HUES48 (cell line): ENCODE data around the gene SETDB2.

ENCODE experiments used
- H3K27ac ChIP-seq: one replicate; pipeline ENCODE4 v1.7.0; 2013; ENCODE audit warnings: low read depth, low read length, inconsistent platforms
- H3K27me3 ChIP-seq: 2 replicates; pipeline ENCODE4 v1.6.1; 2013; ENCODE audit warnings: mild to moderate bottlenecking, low read length; ENCODE audit not compliant: control insufficient read depth, insufficient read depth
- H3K36me3 ChIP-seq: 2 replicates; pipeline ENCODE4 v1.6.1; 2013; ENCODE audit warnings: low read length; ENCODE audit not compliant: control insufficient read depth, insufficient read depth
- H3K4me1 ChIP-seq: 2 replicates; pipeline ENCODE4 v1.6.1; 2013; ENCODE audit warnings: mild to moderate bottlenecking, low read length; ENCODE audit not compliant: control insufficient read depth, insufficient read depth
- H3K4me3 ChIP-seq: 2 replicates; pipeline ENCODE4 v1.5.1; 2013; ENCODE audit warnings: mild to moderate bottlenecking, low read depth, low read length
- H3K9ac ChIP-seq: 2 replicates; pipeline ENCODE4 v1.6.1; 2013; ENCODE audit warnings: mild to moderate bottlenecking, low read depth, low read length, moderate library complexity
- H3K9me3 ChIP-seq: 2 replicates; pipeline ENCODE4 v1.6.1; 2013; ENCODE audit warnings: low read length; ENCODE audit not compliant: control insufficient read depth, insufficient read depth

Gene SETDB2

GRCh38 chr13:49512578-49512977 lies 68.5 kb downstream of the SETDB2 start:
- Histone ChIP-seq H3K9me3 (no peaks in the 10 kb centered on the region), H3K4me1 (0 out of 2 replicates have a peak, but pooled peaks cover 3% of the 10 kb centered on the region), H3K27ac (no peak overlapping the region), H3K27me3 (no peaks in the 10 kb centered on the region), H3K9ac (no peak overlapping the region), H3K36me3 (no peaks in the 10 kb centered on the region), H3K4me3 (no peak overlapping the region)

- no peaks in the 10 kb centered on the region for H3K9me3 ChIP-seq
- H3K4me3 ChIP-seq = no peak overlapping the region
- H3K36me3 ChIP-seq = no peaks in the 10 kb centered on the region
- H3K9ac ChIP-seq = no peak overlapping the region
- no peaks in the 10 kb centered on the region for H3K27me3 ChIP-seq
- peaks cover 7% of the 10 kb centered on the region; the same call in 1 of the 2 replicates for H3K4me1 ChIP-seq
- H3K27ac ChIP-seq = no peak overlapping the region
Observed at GRCh38 chr13:49516467-49516866, 72.4 kb downstream of the SETDB2 start.

GRCh38 chr13:49517461-49517860 lies 73.4 kb downstream of the SETDB2 start:
- H3K27me3 ChIP-seq = no peaks in the 10 kb centered on the region
- no peak overlapping the region for H3K9ac ChIP-seq
- H3K27ac ChIP-seq = no peak overlapping the region
- H3K4me3 ChIP-seq = no peak overlapping the region
- no peaks in the 10 kb centered on the region for H3K36me3 ChIP-seq
- H3K4me1 ChIP-seq = peaks cover 7% of the 10 kb centered on the region; the same call in 1 of the 2 replicates
- no peaks in the 10 kb centered on the region for H3K9me3 ChIP-seq

- H3K27me3 ChIP-seq = no peaks in the 10 kb centered on the region
- no peaks in the 10 kb centered on the region for H3K9me3 ChIP-seq
- peaks cover 7% of the 10 kb centered on the region; the same call in 1 of the 2 replicates for H3K4me1 ChIP-seq
- no peak overlapping the region for H3K27ac ChIP-seq
- H3K36me3 ChIP-seq = no peaks in the 10 kb centered on the region
- no peak overlapping the region for H3K4me3 ChIP-seq
- H3K9ac ChIP-seq = no peak overlapping the region
Observed at GRCh38 chr13:49521224-49521623, 77.2 kb downstream of the SETDB2 start.

- no peaks in the 10 kb centered on the region for H3K9me3 ChIP-seq
- H3K4me1 ChIP-seq = no peaks in the 10 kb centered on the region
- no peak overlapping the region for H3K4me3 ChIP-seq
- no peaks in the 10 kb centered on the region for H3K27me3 ChIP-seq
- H3K27ac ChIP-seq = no peak overlapping the region
- H3K9ac ChIP-seq = no peak overlapping the region
- peaks cover 9% of the 10 kb centered on the region; the same call in 1 of the 2 replicates for H3K36me3 ChIP-seq
Observed at GRCh38 chr13:49524740-49525501, 80.8 kb downstream of the SETDB2 start.

- Histone ChIP-seq H3K36me3 (peaks cover 20% of the 10 kb centered on the region), H3K4me1 (no peaks in the 10 kb centered on the region), H3K9me3 (no peaks in the 10 kb centered on the region), H3K9ac (no peak overlapping the region), H3K4me3 (no peak overlapping the region), H3K27me3 (no peaks in the 10 kb centered on the region), H3K27ac (no peak overlapping the region)
Observed at GRCh38 chr13:49527123-49527522, 83.0 kb downstream of the SETDB2 start.

GRCh38 chr13:49528161-49528560 lies 84.1 kb downstream of the SETDB2 start:
- Histone ChIP-seq H3K4me3 (no peak overlapping the region), H3K9ac (no peak overlapping the region), H3K27me3 (no peaks in the 10 kb centered on the region), H3K36me3 (peaks cover 29% of the 10 kb centered on the region), H3K4me1 (no peaks in the 10 kb centered on the region), H3K9me3 (no peaks in the 10 kb centered on the region), H3K27ac (no peak overlapping the region)

GRCh38 chr13:49530457-49530856 lies 86.4 kb downstream of the SETDB2 start:
- Histone ChIP-seq H3K9ac (no peak overlapping the region), H3K36me3 (peaks cover 42% of the 10 kb centered on the region), H3K27me3 (no peaks in the 10 kb centered on the region), H3K4me1 (no peaks in the 10 kb centered on the region), H3K4me3 (no peak overlapping the region), H3K27ac (no peak overlapping the region), H3K9me3 (no peaks in the 10 kb centered on the region)

GRCh38 chr13:49532593-49532992 lies 88.5 kb downstream of the SETDB2 start:
- no peaks in the 10 kb centered on the region for H3K27me3 ChIP-seq
- H3K9ac ChIP-seq = no peak overlapping the region
- no peak overlapping the region for H3K27ac ChIP-seq
- H3K4me3 ChIP-seq = no peak overlapping the region
- no peaks in the 10 kb centered on the region for H3K9me3 ChIP-seq
- H3K4me1 ChIP-seq = no peaks in the 10 kb centered on the region
- H3K36me3 ChIP-seq = peaks cover 42% of the 10 kb centered on the region

- no peaks in the 10 kb centered on the region for H3K27me3 ChIP-seq
- no peaks in the 10 kb centered on the region for H3K4me1 ChIP-seq
- H3K9me3 ChIP-seq = no peaks in the 10 kb centered on the region
- no peak overlapping the region for H3K9ac ChIP-seq
- H3K27ac ChIP-seq = no peak overlapping the region
- H3K4me3 ChIP-seq = no peak overlapping the region
- H3K36me3 ChIP-seq = peaks cover 43% of the 10 kb centered on the region
Observed at GRCh38 chr13:49533011-49533410, 88.9 kb downstream of the SETDB2 start.

- Histone ChIP-seq H3K36me3 (peaks cover 41% of the 10 kb centered on the region), H3K4me1 (no peaks in the 10 kb centered on the region), H3K4me3 (no peak overlapping the region), H3K9ac (no peak overlapping the region), H3K9me3 (no peaks in the 10 kb centered on the region), H3K27me3 (no peaks in the 10 kb centered on the region), H3K27ac (no peak overlapping the region)
Observed at GRCh38 chr13:49533591-49534269, 89.7 kb downstream of the SETDB2 start.
